Measurements from ENCODE around the gene MYO18A. TPM values are rescaled to one million over a fixed set of nuclear protein-coding genes. Genes with fewer than 3 reads are reported as not detected.

Gene MYO18A
- total and polyA plus RNA-seq, 2 of the 4 experiments (the other 2 are of a cell fraction) = 22.4 to 39.1 TPM

DNA sequence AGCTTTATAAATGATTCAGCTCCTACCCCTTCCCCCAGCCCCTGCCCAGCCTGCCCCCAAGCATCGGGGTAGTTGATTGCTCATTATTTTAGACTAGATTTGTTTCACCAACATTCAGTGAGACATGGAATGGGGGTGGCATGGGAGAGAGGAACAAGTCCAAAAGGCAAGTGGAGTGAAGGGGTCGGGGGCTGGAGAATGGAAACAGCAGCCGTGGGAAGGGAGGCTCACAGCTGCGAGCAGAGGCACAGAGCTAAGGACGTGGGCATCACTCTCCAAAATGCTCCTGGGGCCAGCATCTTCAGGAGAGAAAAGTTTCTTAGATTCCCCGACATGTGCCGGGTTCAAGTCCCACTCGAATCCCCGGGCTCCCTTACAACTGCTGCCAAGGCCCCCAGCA lies 118.0 kb downstream of the MYO18A start:
- Histone ChIP-seq H2AFZ (replicated peaks; ENCODE audit: low read length, poor library complexity) (no peak overlapping the region), H3K18ac (ENCODE audit: low read depth, low read length) (no peak overlapping the region), H3K36me3 (ENCODE audit: control insufficient read depth, insufficient read depth, low read length) (no peaks in the 10 kb centered on the region), H3K56ac (ENCODE audit: extremely low read depth, insufficient read depth, low read length) (no peak overlapping the region), H2AK9ac (replicated peaks; ENCODE audit: low read depth, low read length, poor library complexity) (no peak overlapping the region), H3K23ac (ENCODE audit: low read depth, low read length) (no peak overlapping the region), H3K9me1 (ENCODE audit: insufficient read depth, low read length) (no peaks in the 10 kb centered on the region), H3K27me3 (ENCODE audit: control insufficient read depth, insufficient read depth, low read length) (peaks cover 32% of the 10 kb centered on the region), H2AK5ac (ENCODE audit: low read depth, low read length) (no peak overlapping the region), H4K5ac (ENCODE audit: low read depth, low read length) (no peak overlapping the region), H3K27ac (ENCODE audit: insufficient read depth, low read length) (no peak overlapping the region), H4K91ac (ENCODE audit: insufficient read depth, low read depth, low read length) (no peak overlapping the region), H3K79me1 (ENCODE audit: low read depth in 1 of 2, low read length in 2 of 2) (no peaks in the 10 kb centered on the region), H3K9ac (ENCODE audit: low read depth, low read length) (no peak overlapping the region), H3K14ac (replicated peaks; ENCODE audit: low read depth, low read length) (no peak overlapping the region), H3K9me3 (ENCODE audit: control insufficient read depth, insufficient read depth, low read length) (no peaks in the 10 kb centered on the region), H4K20me1 (ENCODE audit: insufficient read depth, low read length) (no peaks in the 10 kb centered on the region), H2BK15ac (ENCODE audit: low read depth, low read length) (no peak overlapping the region), H2BK5ac (ENCODE audit: low read depth, low read length, poor library complexity, severe bottlenecking) (no peak overlapping the region), H3K4me1 (ENCODE audit: control insufficient read depth, insufficient read depth, low read length) (no peaks in the 10 kb centered on the region), H2BK120ac (ENCODE audit: low read depth, low read length) (no peak overlapping the region), H3K4ac (ENCODE audit: low read depth, low read length) (no peak overlapping the region), H2BK20ac (ENCODE audit: low read depth, low read length) (no peak overlapping the region), H4K8ac (ENCODE audit: low read depth in 2 of 2, low read length in 2 of 2) (no peak overlapping the region), H3K4me3 (ENCODE audit: insufficient read depth, low read depth, low read length) (no peak overlapping the region), H3K4me2 (ENCODE audit: low read depth, low read length) (no peak overlapping the region)
- dilution Hi-C loops (cut with HindIII; ENCODE audit: low sequenced_read_pairs, unreplicated experiment) = no loop called here
- TF ChIP-seq RCOR1 (IDR thresholded peaks at IDR 0.05; ENCODE audit: insufficient replicate concordance, low read length) = no peak
- TF ChIP-seq, protein P1, sequence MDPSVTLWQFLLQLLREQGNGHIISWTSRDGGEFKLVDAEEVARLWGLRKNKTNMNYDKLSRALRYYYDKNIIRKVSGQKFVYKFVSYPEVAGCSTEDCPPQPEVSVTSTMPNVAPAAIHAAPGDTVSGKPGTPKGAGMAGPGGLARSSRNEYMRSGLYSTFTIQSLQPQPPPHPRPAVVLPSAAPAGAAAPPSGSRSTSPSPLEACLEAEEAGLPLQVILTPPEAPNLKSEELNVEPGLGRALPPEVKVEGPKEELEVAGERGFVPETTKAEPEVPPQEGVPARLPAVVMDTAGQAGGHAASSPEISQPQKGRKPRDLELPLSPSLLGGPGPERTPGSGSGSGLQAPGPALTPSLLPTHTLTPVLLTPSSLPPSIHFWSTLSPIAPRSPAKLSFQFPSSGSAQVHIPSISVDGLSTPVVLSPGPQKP (IDR thresholded peaks at IDR 0.05; ENCODE audit: borderline replicate concordance, low read depth, low read length) = no peak
- TF ChIP-seq BHLHE40 (IDR thresholded peaks at IDR 0.05; ENCODE audit: low read depth, low read length) = no peak
- TF ChIP-seq MXI1 (IDR thresholded peaks at IDR 0.05; ENCODE audit: borderline replicate concordance, low read depth, low read length) = no peak
- no peak for TF ChIP-seq MAFK (IDR thresholded peaks at IDR 0.05; ENCODE audit: low read depth, low read length)
- no peak for TF ChIP-seq POLR2A (IDR thresholded peaks at IDR 0.05; ENCODE audit: low read depth, low read length)
- in situ Hi-C loops (cut with MboI; ENCODE audit: low sequenced_read_pairs) = no loop called here
- ChIA-PET CTCF (interaction anchor here (0.9 kb wide), 1 partner anchor 22 kb away, joined by 3 read pairs; no protein-coding TSS in a partner anchor), POLR2A (ENCODE audit: unreplicated experiment) (interaction anchor here (0.6 kb wide), 1 partner anchor 105 kb away, joined by 4 read pairs; no protein-coding TSS in a partner anchor)
- DNase-seq = no peak
- intact Hi-C loops (cut with micrococcal nuclease) = no loop called here
- no TSS peak for BruUV-seq (replicated peaks)
- ATAC-seq (ENCODE audit: low read depth) = no peak
- WGBS, 2 experiments (ENCODE audit: extremely low coverage in 2 of 2, insufficient read length in 1 of 2) = 75% methylated on average over 8 of the region's 9 CpGs; no CpG with 5 or more reads in 1 of the 2 experiments

All from IMR-90 (cell line).